Stimulated activated CD4-positive, alpha-beta T cell treated with anti-CD3 and anti-CD28 coated beads, Interleukin-12 subunit alpha, Interleukin-12 subunit beta, amount 100 ng/mL, for 24 hours (primary cell): ENCODE data around the gene GPR155.
A peak's percentile ranks its signal among the peaks of the same experiment; 100 is the strongest.
"Not testable (repeated sequence)": the region's sequence is repeated elsewhere in the genome, so short reads cannot be mapped to it uniquely, and the experiment has no call there.

Experiments
- DNase-seq, 2 experiments: peaks; one replicate each; pipeline ENCODE4 v3.0.0-alpha.2; 2020; ENCODE audit warnings: low read depth in 2 of 2

The GPR155 gene

DNA sequence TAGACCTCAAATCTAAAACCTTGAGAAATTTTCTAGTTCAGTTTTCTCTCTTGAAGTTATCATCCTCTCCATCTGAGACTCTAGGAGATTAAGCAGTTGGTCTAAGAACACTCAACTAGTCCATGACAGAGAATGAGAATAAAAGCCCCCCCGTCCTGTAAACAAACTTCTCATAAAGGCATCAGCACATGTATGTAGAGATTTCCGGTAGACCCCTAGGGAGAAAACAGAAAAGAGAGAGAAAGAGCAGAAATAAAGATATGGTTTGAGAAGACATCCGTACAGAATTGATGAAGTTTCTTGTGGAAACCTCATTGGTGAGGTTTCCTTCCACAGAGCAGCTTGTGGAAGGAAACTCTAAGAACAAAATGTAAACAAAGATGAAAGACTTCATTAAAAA lies 3.2 kb upstream of the GPR155 start:
- no peak for DNase-seq

DNA sequence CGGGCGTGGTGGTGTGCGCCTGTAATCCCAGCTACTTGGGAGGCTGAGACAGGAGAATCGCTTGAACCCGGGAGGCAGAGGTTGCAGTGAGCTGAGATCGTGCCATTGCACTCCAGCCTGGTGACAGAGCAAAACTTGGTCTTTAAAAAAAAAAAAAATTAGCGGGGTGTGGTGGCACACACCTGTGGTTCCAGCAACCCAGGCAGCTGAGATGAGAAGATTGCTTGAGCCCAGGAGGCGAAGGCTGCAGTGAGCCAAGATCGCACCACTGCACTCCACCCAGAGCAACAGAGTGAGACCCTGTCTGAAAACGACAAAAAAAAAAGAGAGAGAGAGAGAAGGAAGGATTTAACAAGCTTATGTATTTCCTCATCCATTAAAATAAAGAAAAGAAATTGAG lies 2.7 kb upstream of the GPR155 start:
- DNase-seq, result not testable (repeated sequence)

DNA sequence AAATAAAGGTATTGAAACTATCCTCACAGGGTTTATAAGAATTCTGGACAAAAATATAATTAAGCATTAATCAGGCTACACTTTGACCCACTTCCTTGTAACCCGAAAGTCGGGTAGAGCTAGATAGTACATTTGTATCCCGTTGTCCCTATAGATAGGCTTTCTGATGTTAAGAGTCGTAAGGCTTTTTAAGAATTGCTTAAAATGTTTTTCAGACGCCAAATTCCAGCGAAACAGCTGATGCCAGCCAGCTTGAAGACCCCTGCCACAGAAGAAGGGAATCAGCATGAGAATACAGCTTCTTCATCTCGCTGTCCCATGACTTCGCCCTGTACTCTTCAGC lies 962 bp upstream of the GPR155 start:
- no peak for DNase-seq

DNA sequence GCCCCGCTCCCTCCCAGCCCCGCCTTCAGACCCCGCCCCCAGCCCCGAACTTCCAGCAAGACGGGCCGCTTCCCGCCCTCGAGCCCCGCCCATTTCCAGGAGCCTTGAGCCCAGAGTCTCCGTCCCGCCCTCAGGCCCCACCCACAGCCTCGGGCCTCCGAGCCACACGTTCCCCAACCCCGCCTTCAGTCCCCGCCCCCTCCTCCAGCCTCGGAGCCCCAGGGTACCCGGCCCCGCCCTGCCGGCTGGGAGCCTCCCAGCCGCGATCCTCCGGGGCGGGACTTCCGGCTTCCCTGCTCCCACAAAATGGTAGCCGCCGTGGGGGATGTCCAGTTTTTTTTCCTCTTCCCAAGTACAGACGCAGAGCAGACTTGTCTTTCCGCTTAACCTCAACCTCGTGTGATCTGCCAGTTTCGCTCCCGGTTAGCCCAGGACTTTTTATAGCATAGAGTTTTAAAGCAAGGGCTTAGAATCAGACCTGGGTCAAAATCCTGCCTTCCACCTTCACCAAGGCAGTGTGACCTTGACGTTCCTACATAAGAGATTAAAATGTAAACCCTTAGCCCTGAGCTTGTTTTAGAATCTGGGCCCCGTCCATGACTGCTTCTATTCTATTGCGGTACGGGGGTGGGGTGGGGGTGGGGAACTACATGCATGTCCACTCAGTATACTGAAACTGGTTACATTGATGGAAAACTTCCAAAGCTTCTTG lies 435 bp upstream of the GPR155 start:
- peak; percentile 98 to 100 for DNase-seq

GRCh38 chr2:174485788-174486562 lies 854 bp downstream of the GPR155 start:
- peak in 1 of 2 experiments; percentile 20 for DNase-seq

GRCh38 chr2:174485045-174485444 lies 1.8 kb downstream of the GPR155 start:
- DNase-seq, result not testable (repeated sequence)

DNA sequence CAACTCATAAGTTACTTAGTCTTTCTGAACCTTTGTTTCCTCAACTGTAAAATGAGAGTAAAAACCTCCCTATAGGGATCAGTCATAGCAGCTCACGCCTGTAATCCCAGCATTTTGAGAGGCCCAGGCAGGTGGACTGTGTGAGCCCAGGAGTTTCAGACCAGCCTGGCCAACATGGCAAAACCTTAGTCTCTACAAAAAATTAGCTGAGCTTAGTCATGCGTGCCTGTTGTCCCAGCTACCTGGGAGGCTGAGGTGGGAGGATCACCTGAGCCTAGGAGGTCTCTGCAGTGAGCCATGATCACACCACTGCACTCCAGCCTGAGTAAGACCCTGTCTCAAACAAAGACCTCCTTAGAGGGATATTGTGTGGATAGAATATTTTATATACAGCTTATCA lies 2.3 kb downstream of the GPR155 start:
- DNase-seq, result no peak

DNA sequence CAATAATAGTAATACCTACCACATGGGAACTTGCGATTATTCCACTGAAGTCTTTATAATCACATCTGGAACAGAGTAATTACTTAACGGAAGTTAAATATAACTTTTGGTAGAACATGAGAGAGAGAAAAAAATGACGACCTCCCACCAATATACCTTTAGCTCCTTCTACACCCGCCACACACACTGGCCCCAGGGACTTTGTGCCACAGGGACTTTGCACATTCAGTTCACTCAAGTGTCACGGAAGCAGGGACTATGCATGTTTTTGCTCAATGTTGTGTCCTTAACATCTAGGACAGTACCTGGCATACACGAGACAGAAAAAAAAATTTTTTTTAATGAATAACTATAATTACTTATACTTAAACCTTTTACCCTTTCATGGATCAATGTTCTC lies 4.0 kb downstream of the GPR155 start:
- DNase-seq, result no peak

DNA sequence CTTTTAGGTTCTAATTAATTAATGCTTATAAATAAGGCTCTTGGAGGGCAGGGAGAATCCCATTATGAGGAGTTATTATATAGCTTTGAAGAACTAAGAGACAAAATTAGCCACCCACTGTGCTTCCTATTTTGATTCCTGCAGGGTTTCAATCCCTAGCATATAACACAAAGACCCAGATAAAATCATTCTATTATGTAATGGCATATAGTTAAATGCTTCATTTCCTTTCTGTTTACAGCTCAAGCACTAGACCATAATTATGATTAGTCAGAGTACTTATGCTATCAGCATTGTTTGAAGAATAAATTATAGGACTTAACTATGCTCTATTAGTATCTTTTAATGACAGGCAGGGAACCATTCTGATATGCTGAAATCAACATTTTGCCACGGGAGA lies 9.1 kb downstream of the GPR155 start:
- no peak for DNase-seq

DNA sequence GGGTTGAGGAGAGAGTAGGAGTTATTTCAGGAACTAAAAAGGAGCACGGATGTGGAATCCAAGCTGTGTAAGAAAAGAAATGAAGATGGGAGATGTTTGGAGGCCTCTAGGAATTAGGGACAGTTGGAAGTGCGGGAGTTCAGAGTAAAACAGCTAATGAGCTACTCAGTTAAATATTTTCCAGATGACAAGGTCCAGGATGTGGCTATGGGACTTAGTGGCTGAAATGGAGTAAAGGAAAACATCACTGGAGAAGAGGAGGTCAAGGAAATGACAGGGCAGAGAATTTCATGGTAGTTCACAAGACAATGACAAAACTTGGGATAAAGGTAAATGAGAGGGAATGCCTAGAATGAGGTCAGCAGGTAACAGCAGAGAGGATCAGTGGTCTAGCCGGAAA lies 13.0 kb downstream of the GPR155 start:
- no peak for DNase-seq

GRCh38 chr2:174465327-174465726 lies 21.5 kb downstream of the GPR155 start:
- DNase-seq, result no peak

GRCh38 chr2:174461221-174461620 lies 25.6 kb downstream of the GPR155 start:
- no peak for DNase-seq

DNA sequence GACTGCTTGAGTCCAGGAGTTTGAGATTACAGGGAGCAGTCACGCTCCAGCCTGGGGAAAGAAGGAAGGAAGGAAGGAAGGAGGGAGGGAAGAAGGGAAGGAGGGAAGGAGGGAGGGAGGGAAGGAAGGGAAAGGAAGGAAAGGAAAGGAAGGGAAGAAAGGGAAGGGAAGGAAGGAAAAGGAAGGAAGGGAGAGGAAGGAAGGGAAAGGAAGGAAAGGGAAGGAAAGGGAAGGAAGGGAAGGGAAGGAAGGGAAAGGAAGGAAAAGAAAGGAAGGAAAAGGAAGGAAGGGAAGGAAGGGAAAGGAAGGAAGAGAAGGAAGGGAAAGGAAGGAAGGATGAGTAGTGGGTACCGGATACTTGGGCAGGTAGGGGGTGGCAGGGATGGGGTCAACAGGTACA lies 32.3 kb downstream of the GPR155 start:
- no peak for DNase-seq

DNA sequence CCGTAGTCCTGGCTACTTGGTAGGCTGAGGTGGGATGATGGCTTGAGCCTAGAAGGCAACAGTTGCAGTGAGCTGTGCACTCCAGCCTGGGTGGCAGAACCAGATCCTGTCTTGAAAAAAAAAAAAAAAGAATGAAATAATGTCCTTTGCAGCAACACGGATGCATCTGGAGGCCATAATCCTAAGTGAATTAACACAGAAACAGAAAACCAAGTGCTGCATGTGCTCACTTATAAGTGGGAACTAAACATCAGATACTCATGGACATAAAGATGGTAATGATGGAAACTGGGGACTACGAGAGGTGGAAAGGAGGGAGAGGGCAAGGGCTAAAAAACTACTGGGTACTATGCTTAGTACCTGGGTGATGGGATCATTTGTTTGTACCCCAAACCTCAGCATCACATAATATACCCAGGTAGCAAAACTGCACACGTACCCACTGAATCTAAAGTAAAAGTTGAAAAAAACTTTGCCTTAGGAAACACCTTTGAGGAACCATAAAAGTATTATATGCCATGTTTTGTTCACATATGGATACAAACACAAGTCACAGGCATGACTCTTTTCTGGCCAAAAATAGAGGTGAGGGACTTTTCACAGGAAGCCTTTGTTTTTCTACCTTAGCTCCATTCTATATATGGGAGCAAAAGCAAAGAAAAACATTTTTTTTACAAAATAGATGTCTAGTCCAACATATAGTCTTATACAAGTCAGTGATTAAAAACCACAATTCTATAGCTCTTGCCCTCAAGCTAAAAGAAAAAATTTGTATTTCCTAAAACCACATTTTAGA lies 36.6 kb downstream of the GPR155 start:
- no peak for DNase-seq

- no peak for DNase-seq
Observed at GRCh38 chr2:174449033-174449432, 37.8 kb downstream of the GPR155 start.

DNA sequence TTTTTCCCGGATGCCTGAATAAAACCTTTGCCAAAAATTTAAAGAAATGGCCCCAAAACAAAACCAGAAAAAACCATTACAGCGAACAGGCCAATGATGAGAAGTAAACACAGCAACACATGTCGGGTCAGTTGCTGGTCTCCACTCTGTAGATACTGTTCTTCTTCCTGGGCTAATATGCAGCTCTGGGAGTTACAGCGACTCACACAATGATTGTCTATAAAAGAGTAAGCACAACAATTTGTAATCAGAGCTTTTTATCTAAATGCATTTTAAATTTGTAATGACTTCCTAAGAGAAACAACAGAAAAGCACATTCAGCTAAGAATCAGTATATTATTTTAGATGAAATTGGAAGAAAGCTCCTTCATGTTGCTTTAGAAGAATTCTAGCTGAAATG lies 40.3 kb downstream of the GPR155 start:
- no peak for DNase-seq

GRCh38 chr2:174445248-174445647 lies 41.6 kb downstream of the GPR155 start:
- no peak for DNase-seq

- no peak for DNase-seq
Observed at GRCh38 chr2:174444761-174445160, 42.1 kb downstream of the GPR155 start.

DNA sequence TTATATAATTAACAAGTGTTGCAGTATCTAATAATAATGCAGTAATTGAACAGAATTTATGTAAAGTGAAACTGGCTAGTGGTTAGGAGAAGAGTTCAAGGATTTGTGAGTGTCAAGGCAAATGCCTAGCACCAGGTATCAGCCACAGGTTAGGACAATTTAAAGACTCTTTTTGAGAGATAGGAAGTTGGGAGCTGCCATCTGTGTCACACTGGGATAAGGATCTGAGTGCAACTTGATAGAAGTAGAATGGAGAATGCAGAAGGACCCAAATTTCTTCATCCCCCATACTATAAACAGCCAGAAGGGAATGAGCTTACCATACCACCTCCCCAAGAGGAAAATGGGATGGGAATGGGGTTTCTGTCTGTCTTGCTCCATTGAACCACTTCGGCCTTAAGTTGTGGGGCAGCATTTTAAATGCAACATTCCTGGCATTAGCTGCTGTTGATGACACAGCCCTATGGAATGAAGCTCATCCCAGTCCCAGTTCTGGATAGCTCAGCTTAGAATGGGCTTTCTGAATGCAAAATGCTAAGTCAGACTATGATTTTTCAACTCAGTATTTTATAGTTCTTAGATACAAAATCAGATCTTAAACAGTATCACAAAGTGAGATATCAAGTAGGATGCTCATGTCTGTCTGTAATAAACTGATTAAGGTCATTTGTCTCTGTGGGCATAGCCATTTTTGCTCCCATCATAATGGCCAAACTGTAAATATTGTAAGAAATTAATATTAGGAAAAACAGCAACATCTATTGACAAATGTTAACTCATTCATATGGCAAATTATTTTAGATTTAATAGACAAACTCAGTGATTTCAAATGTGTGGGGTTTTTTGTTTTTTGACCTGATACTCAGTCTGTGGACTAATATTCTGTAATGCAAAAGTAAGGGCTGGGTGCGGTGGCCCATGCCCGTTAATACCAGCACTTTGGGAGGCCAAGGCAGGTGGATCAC lies 44.0 kb downstream of the GPR155 start:
- no peak for DNase-seq

DNA sequence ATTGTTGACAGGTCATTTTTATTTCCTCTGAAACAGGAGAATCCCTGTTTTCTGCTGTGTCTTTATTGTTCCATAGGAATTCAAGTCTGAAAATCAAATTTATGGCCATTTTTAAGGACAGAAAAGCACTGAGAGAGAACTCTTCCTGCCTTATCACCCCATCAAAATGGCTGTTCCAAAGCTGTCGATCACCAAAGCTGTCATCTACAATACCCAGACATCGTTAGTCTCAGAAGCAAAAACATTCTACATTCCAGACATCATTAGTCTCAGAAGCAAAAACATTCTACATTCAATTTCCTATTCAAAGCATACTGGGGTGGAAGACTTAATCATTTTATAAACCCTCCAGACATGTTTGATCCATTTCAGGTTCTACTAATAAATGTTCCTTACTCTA lies 46.9 kb downstream of the GPR155 start:
- no peak for DNase-seq

DNA sequence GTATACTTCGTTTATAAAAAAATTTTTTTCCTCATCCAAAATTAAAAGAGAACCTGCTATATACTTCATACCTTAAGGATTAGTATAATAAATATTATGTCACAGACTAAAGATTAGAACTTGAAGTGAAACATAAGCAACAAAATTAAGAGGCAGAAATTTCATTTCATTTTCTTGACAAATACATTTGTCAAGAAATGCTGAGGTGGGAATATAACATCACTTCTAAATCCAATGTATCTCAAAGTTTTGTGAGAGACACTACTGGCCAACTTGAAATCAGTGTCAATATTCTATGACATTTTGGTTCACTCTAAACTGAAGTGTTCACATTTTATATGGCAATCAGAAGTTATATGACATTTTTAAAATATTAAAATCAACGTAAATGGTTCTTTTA lies 47.5 kb downstream of the GPR155 start:
- no peak for DNase-seq
